ENCODE results near the gene ZNF74.

- TF ChIP-seq CTCF (IDR thresholded peaks at IDR 0.05; ENCODE audit: low read depth, low read length) (no peak), MAX (IDR thresholded peaks at IDR 0.05; ENCODE audit: low read depth, low read length) (no peak), POLR2A (IDR thresholded peaks at IDR 0.05; ENCODE audit: extremely low read depth, insufficient read length) (no peak), MYC (IDR thresholded peaks at IDR 0.05; ENCODE audit: low read depth, low read length) (no peak)
Measured at GRCh38 chr22:20453222-20453621, 59.3 kb downstream of the ZNF74 start.
